ENCODE measurements around the gene RMC1.
"Not testable (repeated sequence)": the region's sequence is repeated elsewhere in the genome, so short reads cannot be mapped to it uniquely, and the experiment has no call there.

Gene RMC1

DNA sequence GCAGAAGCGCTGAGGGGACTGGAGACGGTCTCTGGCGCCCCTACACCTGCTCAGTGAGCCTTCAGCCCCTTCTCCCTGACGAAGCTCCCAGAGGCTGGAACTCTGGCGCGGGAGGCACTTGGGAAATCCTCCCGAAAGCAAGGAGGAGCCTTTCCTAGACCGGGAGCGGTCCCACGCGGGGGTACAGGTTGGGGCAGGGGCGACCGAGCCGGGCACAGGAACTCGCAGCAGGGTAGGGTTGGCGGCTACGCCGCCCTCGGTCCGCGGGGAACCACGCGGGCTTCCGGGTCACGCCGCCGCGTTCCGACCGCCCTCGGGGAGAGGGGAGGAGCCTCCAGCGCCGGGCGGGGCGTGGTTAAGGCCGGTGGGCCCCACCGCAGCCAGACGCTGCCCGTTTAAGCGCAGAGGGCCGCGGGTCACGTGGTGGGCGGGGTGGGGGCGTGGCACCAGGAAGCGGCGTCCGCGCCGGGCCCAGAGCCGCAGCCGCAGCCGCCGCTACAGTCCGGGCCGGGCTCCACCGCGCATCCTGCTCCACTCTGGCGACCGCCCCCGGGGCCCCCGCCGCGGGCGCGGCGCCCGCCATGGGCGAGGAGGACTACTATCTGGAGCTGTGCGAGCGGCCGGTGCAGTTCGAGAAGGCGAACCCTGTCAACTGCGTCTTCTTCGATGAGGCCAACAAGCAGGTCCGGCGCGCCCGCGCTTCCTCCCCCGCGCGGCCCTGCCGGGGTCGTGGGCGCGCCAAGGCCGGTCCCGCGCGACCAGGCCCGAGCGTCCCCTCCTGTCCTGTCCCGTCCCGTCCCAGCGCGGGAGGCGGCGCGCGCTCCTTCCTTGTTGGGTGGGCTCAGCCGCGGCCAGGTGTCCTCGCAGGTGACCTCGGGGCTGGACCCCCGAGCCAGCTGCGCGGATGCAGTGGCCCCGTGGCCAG, at the start of gene RMC1:
Gene RMC1 (plus strand): TSS at position 474 of the 925 bp plus-strand sequence. CDS start 108 bp downstream, at position 582.
- FAIRE-seq (no peak), DNase-seq (ENCODE audit: low spot score) (peak; percentile 84)

DNA sequence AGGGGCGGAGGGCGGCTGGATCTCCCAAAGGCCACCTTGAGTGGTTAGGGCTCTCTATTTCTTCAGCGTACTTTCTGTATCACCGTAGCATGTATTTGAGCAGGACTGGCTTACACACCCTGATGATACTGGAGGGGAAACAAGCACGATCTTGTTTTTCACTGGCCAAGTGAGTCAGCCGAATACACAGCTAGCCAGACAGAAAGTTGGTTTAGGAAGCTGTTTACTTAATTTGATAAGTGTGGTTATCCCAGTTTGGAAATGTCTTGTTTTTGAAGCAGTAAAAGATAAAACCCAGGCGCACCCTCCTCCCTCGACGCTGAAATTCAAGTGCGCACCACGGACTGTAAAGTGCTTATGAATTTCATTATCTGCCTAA, 49.6 kb upstream of the RMC1 start:
- no peak for FAIRE-seq
- DNase-seq (ENCODE audit: low spot score), result no peak

DNA sequence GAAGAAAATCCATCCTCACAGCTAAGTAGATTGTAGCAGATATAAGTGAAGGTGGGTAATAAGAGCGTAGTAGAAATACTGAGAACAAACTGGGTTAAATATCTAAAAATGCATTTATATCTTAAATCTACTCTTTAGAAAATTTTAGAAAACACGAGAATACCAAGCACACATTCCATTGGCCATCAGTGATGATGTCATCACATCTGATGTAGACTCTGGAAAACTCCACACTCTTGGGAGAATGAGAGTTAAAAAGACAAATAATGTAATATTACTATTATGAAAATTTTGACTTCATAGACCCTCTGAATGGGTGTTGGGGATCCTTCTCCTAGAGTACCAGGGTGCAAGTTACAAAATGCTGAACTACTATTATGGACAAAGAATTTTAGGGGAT, 46.5 kb upstream of the RMC1 start:
- no peak for DNase-seq (ENCODE audit: low spot score)

DNA sequence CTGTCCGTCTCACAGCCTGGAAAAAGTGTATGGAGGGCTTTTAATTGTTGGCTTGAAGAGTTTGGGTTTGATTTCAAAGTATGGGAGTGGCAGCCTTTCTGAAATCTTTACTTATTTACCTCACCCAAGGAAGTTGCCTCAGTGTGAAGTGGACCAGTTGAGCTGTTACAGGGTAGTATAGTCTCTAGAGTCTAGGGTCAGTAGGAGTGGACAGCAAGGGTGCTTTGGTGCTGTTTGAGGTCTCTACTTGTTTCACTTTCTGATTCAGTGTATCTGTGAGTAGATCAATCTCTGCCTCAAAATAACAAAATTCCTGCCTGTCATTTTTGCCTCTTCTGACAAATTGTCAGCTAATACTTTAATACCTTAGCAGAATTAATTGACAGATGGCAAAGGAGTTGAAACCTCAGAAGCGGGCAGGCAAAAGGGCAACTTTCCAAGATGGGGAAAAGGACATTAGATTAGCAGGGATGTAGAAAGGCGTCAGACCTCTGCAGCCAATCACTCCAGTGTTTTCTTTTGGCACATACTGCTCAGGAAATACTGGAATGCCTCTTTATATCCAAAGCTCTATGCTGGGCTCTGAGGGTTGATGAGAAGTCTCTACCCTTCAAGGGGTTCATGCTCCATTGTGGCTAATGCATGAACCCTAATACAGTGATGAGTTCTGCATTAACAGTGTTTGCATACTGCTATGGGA, 44.3 kb upstream of the RMC1 start:
- DNase-seq (ENCODE audit: low spot score) (no peak), FAIRE-seq (no peak)

More for the DNA sequence above, 46.5 kb upstream of the RMC1 start:
- no peak for FAIRE-seq

DNA sequence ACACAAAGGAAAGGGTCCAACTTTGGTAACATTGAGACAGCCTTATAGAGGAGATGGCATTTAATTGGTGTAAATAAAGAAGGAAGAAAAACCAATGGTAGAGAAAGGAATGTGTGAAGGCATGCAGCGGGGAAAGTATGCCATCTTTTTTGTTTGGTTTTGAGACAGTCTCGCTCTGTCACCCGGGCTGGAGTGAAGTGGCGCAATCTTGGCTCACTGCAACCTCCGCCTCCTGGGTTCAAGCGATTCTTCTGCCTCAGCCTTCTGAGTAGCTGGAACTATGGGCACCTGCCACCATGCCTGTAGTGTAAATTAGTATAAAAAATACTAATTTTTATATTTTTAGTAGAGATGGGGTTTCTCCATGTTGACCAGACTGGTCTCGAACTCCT, 43.8 kb upstream of the RMC1 start:
- DNase-seq (ENCODE audit: low spot score), result no peak
- no peak for FAIRE-seq

DNA sequence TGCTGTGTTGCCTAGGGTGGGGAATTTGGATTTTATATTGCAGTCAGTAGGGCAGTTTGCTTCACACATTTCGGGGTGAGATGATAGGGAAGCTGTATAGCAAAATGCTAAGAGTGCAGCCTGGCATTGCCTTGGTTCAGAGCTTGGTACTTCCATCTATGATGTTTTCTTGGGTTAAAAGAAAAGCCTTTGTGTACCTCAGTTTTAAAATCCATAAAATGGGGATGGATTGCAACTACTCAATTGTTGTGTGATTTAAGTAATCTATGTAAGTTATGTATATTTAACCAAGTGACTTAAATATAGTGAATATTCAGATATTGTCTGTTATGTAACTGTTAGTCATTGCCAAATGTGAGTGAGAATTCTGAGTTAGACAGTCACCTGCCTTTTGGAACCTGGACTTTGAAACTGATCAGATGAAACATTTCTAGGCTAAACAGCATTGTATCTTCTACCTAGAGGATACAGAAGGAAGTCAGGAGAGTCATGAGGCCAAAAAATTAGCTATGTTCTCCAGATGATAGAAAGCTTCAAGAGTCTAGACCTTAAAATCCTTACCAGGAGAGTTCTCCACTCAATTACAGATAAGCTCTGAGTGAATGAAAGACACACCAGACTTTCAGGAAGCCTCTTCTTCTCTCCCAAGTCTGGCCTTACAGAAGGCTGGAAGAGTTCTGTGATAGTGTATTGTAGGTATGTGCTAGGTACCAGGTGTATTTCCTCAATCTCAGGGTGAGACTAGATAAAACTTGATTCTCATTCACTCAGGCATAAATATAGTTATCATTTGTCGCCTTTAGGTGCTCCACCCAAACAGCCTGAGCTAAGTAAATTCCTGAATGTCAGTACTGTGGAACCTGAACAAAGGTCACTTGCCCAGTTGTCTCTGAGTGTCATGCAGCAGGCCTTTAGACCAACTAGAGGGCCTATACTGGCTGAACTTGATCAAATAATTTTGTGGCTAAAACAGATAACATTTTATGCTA, 42.7 kb upstream of the RMC1 start:
- DNase-seq (ENCODE audit: low spot score) (no peak), FAIRE-seq (no peak)

DNA sequence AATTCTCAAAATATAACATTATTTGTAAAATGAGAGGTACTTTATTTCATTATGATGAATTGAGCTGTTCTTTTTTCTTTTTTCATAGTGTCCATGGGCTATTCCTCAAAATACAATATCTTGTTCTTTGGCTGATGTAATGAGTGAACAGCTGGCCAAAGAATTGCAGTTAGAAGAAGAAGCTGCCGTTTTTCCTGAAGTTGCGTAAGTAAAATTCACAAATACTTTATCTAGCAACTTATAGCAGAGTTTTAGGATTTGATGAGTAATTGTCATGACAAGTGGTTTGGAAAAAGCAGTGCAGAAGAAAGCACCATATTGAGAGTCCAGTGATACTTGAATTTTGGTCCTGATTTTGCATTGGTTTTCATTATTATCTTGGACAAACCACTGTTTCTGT, 40.4 kb upstream of the RMC1 start:
- FAIRE-seq, result no peak
- no peak for DNase-seq (ENCODE audit: low spot score)

DNA sequence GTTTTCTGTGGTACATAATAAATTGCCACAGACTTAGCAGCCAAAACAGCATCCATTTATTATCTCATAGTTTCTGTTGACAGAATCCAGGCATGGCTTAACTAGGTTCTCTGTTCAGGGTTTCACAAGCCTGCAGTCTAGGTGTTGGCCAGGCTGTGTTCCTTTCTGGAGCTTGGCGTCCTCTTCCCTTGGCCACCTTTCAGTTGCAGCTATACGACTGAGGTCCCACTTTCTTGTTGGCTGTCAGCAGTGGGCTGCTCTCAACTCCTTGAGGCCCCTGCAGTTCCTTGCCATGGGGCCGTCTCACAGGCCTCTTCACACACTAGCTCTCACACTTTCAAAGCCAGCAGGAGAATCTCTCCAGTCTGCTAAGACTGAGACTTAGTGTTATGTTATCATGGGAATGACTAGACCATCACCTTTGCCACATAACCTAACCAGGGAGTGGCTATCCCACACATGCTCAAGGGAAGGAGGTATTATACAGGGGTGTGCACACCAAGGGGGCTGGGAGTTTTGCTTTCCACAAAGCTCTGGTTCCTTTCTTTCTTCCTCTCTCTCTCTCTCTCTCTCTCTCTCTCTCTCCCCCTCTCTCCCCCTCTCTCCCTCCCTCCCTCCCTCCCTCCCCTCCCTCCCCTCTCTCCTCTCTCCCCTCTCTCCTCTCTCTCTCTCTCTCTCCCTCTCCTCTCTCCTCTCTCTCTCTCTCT, 34.4 kb upstream of the RMC1 start:
- no peak for FAIRE-seq
- no peak for DNase-seq (ENCODE audit: low spot score)

DNA sequence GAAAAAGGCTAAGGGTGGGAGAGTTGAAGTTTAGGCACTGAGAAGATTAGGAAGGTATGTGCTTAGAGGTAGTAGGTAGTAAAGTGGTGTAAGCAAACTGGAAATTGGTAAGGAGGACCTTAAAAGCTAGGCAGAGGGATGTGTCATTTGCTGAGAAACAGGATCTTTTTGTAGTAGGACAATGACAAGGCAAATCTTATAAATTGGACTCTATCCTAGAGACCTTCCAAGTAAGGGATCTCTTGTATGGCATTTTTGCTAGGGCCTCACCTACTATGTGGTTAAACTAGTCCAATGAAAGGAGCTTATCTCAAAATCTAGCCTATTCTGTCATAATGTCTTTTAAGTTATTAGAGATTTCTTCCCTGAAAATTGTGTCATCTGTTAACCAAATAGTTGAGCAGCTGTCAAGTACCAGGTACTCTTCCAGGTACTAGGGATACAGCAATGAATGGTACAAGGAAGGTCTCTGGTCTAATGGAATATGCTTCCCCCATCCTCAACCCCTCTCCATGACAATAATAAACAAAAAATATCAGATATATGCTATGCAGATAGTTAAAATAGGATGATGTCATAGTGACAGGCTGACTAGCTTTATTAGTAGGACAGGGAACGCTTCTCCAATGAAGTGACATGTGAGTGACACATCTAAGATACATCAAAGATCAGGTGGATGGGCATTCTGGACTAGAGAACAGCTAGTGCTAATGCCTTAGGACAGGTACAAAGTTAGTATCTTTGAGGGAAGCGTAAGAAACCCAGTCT, 32.5 kb upstream of the RMC1 start:
- DNase-seq (ENCODE audit: low spot score), result no peak
- no peak for FAIRE-seq

DNA sequence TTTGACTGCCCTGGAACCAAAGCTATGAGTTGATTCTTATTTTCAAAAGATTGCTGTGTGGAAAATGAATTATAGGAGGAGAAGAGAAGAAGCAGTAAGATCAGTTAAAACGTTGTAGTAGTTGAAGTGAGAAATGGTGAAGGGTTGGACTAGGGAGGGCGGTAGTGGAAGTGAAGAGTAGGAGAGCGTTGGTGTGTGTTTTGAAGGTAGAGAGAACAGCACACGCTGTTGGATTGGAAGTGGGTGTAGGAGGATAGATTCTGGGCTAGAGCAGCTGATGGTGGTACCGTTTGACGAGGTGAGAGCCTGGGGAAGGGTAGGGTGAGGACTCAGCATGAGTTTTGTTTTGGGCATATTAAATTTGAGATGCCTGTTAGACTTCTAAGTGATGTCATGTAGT, 31.8 kb upstream of the RMC1 start:
- DNase-seq (ENCODE audit: low spot score) (no peak), FAIRE-seq (no peak)

DNA sequence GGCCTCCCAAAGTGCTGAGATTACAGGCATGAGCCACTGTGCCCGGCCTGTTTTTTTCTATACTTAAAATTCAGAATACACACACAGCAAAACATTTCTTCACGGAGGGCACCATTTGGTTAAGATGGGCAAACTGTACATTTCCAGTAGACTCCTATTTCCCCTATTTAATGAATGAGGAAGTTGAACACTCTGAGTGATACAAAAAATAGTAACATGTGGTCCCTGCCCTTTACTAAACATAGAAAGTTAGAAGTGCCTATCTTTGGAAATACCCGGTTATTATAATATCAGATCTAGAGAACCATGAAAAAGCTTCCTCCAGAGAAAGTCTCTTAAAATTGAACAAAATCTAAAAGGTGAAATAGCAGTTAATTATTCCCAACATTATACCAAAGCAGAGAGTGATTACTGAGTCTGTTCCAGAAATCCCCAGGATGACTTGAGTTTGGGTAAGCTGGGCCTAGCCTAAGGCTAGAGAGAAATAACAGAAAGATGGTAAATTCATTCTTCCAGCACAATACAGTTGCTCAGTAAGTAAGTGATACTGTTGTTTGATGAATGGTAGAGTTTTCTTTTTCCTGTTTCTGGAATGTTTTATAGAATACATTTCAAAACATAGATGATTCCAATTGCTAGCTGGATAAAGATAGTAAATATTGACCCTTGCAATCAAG, 23.3 kb upstream of the RMC1 start:
- DNase-seq (ENCODE audit: low spot score) (no peak), FAIRE-seq (no peak)

DNA sequence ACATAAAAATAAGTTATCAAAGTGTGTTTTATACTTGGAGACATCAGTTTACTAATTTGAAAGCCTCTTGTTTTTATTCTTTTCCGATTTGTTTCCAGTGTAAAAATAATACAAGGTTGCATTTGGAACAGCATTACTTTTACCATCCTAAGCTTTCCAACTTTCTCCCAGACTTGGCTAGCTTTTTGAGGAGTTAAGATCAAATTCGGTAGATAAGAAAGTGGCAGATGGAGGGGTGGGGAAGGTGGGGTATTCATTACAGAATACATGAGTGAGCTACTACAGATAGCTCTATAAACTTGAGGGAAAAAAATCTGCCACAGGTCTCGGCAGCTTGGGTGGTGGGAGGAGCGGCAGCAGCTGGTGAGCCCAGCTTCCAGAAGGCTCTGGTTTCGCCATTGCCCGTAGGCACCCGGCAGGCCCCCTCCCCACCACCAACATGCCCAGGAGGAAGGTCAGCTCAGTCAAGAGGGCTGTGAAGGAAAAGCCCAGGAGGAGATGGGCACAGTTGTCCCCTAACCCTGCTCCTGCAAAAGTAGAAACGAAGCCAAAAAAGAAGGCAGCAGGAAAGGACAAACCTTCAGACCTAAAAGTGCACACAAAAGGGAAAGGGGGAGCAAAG, 18.6 kb upstream of the RMC1 start:
- DNase-seq (ENCODE audit: low spot score) (no peak), FAIRE-seq (no peak)

DNA sequence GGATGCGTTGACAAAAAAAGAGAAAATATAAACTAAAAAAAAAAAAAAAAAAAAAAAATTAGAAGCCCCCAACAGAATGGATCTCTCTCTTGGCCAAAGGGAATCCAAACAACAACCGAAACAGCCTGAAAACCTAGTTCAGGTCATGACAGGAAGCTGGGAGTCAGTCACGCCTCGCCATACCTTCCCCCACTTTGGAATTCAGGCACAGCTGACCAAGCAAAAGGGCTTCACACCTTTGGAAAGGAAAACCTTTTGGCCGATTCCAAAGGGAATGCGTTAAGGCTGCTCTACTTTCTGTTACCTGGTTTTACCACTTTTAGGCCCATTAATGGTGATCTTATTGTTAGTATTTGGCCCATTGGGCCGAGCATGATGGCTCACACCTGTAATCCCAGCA, 17.9 kb upstream of the RMC1 start:
- FAIRE-seq (no peak), DNase-seq (ENCODE audit: low spot score) (no peak)

DNA sequence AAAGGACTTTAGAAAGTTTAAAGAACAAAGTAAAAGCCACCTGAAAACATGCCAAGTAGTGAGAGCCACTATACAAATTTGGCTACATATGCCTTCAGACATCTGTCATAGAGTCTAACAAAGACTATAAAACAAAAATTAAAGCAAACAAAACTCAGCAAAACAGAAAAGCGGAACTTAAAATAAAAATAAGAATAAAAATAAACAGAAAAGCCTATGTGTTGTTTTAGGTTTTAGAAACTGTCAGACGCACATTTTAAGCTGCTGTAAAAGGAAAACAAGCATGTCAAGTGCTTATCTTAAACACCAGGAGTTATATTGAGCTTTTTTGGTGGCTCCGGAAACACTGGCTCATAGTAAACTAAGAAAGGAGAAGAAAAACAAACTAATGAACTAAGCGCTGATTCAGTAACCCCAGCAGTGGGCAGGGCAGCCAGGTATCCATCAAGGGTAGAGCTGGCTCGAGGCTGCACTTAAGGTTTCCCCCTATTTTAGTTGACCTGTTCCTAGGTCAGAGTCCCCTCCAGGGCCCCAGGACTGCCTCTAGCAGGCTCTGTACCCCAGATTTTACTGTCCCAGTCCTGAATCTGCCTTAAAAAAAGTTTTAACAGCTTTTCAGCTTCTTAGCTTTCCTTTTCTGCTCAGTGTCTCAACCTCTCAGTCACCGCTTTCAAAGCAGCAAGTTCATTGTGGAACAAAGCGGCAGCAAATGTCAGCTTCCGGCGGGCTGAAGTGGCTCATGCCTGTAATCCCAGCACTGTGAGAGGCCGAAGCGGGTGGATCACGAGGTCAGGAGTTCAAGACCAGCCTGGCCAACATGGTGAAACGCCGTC, 15.4 kb upstream of the RMC1 start:
- FAIRE-seq (no peak), DNase-seq (ENCODE audit: low spot score) (no peak)

DNA sequence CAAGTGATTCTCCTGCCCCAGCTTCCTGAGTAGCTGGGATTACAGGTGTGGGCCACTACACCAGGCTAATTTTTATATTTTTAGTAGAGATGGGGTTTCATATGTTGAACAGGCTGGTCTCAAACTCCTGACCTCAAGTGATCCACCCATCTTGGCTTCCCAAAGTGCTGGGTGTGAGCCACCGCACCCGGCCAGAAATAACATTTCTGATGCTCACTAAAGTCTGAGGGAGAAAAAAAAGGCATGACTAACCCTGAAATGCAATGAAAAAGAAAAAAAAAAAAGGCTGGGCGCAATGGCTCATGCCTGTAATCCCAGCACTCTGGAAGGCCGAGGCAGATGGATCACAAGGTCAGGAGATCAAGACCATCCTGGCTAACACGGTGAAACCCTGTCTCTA, 13.7 kb upstream of the RMC1 start:
- FAIRE-seq; DNase-seq (ENCODE audit: low spot score): not testable (repeated sequence)

DNA sequence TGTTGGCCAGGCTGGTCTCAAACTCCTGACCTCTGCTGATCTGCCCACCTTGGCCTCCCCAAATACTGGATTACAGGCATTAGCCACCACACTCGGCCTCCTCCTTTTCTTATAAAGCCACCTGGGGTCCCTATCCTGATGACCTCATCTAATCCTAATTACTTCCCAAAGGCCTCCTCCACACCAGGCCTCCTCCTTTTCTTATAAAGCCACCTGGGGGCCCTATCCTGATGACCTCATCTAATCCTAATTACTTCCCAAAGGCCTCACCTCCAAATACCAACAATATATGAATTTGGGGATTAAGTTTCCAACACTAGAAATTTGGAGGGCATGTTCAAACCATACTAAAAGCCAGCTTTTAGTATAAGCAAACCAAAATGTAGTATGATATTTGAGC, 9.7 kb upstream of the RMC1 start:
- no peak for DNase-seq (ENCODE audit: low spot score)
- no peak for FAIRE-seq

DNA sequence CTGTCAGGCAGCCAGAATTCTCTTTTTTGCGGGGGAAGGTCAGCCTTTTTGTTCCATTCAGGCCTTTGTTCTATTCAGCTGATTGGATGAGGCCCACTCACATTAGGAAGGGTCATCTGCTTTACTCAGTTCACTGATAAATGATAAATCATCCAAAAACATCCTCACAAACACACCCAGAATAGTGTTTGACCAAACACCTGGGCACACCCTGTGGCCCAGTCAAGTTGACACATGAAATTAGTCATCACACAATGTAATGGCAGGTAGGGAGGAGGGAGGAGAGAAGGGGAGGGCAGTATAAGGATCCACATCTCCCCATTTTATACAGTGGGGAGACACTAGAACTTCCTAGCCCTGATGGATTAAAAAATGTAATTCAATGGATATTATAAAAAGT, 8.3 kb upstream of the RMC1 start:
- DNase-seq (ENCODE audit: low spot score) (no peak), FAIRE-seq (no peak)

DNA sequence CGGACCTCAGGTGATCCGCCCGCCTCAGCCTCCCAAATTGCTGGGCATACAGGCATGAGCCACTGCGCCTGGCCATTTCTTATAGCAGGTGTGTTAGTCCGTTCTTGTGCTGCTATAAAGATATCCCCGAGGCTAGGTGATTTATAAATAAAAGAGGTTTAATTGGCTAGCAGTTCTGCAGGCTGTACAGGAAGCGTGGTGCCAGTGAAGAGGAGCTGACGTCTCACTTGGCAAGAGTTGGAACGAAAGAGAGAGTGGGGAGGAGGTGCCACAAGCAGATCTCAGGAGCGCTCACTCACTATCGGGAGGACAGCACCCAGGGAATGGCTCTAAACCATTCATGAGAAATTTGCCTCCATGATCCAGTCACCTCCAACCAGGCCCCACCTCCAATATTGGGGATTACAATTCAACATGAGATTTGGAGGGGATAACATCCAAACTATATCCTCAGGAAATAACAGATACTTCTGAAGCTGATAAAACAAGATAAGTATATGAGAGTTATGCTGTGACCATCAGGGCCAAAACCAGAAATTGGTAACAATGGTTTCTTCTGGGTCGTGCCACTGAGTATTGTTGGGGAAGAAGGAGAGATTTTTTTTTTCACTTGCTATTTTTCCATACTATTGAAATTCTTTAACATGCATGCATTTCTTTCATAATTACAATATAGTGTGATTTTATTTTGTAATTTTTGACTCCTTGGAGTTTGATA, 7.4 kb upstream of the RMC1 start:
- no peak for FAIRE-seq

More for the DNA sequence above, 7.4 kb upstream of the RMC1 start:
- no peak for DNase-seq (ENCODE audit: low spot score)
